Activated T-cell treated with anti-CD3 and anti-CD28 coated beads for 1 hour (primary cell): ENCODE measurements around the gene SGTB.
A peak's percentile ranks its signal among the peaks of the same experiment; 100 is the strongest.
"Not testable (repeated sequence)": the region's sequence is repeated elsewhere in the genome, so short reads cannot be mapped to it uniquely, and the experiment has no call there.

Source experiments
- DNase-seq: peaks from one replicate; pipeline ENCODE4 v3.0.0-alpha.2; 2020; ENCODE audit warnings: low read depth

Gene SGTB

GRCh38 chr5:65668696-65669095, 53.2 kb downstream of the SGTB start:
- DNase-seq, result no peak

GRCh38 chr5:65663804-65664521, 57.9 kb downstream of the SGTB start:
- DNase-seq, result no peak

GRCh38 chr5:65654713-65655112, 67.2 kb downstream of the SGTB start:
- no peak for DNase-seq

- DNase-seq, result no peak
Observed at GRCh38 chr5:65651144-65651543, 70.8 kb downstream of the SGTB start.

DNA sequence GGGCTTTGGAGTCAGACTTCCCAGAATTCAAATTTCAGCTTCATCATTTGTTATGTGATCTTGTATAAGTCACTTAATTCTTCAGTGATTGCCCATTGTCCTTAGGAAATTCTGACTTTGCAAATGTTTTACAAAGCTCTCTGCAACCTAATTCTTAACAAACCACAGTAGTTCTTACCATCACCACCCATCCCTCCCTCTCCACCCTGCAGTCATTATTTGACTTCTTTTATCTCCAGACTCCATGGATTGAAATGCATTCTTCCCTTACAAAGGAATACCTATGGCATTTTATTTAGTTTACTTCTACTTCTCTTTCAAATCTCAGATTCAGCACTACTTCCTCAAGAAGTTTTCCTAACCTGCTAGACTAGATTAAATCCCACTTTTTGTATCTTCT, 74.0 kb downstream of the SGTB start:
- no peak for DNase-seq

DNA sequence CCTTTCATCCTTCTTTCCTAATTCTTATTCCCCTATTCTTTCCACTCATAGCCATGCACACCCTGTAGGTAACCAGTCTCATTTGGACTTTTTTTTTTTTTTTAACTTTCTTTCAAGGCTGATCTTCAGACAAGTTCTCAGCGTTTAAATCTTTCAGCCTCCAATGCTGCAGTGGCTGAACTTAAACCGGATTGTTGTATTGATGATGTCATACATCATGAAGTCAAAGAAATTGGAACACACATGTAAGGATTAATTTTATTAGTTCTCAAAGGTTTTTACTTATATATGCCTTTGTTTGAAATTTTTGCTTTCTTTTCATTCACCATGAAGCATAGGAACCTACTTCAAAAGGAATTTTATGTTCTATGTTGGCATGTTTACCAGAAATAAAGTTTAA, 75.0 kb downstream of the SGTB start:
- no peak for DNase-seq

- no peak for DNase-seq
Observed at GRCh38 chr5:65640240-65640639, 81.7 kb downstream of the SGTB start.

DNA sequence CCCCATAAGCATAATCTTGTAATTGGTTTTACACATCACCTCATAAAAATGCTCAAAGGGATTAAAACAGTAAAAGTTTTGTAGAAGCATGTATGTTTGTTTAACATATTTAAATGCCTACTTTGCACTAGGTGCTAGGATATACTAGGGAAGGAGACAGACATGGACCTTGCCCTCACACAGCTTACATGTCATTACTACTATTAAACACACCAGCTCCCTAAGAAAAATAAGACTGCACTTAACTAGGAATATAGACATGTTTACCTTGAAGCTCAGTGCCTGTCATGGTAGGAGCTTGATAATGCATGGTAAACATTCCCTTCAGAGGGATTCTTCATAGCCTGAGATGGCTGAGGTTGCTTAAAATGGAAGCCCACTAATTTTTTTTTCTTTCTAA, 90.9 kb downstream of the SGTB start:
- DNase-seq, result no peak

DNA sequence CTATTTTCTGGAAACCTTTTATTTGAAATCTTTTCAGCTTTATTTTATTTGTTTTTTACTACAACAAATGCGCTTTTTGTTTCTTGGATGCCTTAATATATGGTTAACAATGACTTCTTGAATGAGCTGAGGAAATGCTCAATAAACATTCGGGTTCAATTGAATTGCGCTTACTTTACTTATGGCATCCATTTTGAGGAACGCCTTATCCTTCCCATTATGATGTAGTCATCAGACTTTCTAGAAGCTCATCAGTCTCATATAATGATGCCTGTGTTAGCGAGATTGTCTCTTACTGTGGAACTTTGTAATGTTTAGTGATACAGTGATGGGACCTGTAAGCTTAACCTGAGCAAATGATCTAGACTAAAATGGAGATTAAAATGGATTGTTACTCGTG, 96.2 kb downstream of the SGTB start:
- DNase-seq, result no peak

DNA sequence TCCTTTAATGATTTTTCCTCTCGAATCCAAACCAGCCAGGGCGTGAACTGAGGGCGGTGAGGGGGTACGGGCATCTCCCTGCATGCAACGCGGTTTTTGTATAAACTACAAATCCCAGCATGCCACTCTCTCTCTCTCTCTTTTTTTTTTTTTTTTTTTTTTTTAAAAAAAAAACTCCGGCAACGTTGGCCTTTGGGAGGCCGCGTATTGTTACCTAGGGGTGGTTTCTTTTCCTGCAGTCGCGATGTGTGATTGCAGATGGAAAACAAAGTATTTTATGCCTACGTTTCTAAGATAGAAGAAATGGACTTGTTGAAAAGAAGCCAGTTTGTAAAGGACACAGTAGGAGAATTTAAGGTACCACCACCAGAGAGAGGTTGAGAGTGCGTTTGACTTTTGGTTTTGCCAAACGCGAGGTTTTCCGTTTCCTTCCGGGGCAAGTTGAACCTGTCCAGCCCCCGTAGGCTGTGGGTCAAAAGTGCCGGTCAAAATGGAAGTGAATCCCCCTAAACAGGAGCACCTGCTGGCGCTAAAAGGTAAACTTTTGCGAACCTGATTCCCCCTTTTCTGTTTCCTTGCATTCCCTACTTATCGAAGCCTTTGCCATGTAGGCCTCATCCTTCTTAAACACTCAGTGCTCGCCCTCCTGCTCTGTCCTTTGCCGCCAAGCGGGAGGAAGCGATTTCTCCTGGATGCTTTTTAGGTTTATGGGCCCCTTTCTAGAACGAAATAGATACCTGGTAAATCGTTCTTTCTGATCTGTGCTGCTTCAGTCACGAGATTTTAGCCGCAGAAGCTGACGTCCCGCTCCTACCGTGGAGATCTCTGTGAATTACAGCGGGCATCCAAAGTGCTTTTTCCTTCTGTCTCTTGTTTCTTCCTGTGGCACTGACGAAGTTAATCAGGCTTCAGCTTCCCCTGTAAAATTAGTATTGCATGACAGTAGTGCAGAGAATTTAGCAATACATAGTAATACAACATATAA, 97.0 kb downstream of the SGTB start, which contains the start of the genes SHLD3 and TRAPPC13:
SHLD3 (plus strand) TSS at position 457 of the 985 bp plus-strand sequence. CDS start 4,561 bp downstream, outside the sequence.
TRAPPC13 (plus strand) TSS at position 457 of the 985 bp plus-strand sequence; CDS start at position 491, 34 bp downstream.
- DNase-seq, result peak; percentile 66

DNA sequence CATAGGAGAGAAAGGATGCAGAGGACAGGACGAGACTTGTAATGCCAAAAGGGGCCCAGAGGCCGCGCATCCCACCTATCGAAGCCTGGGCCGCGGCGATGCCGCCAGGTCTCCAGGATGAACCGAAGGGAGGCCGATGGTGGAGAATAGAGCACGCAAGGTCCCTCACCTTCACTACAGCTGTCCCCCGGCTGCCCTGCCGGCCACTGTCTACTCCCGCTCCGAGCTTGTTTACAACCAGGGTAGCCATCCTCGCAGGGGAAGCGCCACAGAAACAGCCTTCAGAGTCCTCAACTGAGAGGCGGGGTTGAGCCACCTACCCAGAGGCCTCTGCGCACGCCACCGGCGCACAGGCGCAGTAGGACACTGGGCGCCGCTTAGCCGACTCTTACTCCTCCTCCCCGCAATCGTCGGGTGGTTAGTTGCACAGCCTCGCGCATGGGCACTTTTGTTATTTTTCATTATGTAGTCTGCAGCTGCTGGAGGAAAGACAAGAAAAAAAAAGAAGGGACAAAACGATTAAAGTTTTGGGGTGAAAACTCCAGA, 97.8 kb downstream of the SGTB start, which contains the start of gene TRIM23:
TRIM23 (minus strand) TSS at position 309 of the 546 bp plus-strand sequence; CDS start at position 250, 59 bp downstream.
- DNase-seq, result peak; percentile 81

- no peak for DNase-seq
Observed at GRCh38 chr5:65623482-65623881, 98.4 kb downstream of the SGTB start.

GRCh38 chr5:65621961-65622360, 99.9 kb downstream of the SGTB start:
- DNase-seq, result not testable (repeated sequence)

- DNase-seq, result no peak
Observed at GRCh38 chr5:65620021-65620420, 101.9 kb downstream of the SGTB start.
